Ishikawa (cell line): ENCODE data around the gene DNASE1L2.

ENCODE experiments used
- CEBPB ChIP-seq: IDR thresholded peaks from 2 replicates; pipeline ENCODE4 v1.6.1; 2012
- TAF1 ChIP-seq: IDR thresholded peaks from 2 replicates; pipeline ENCODE4 v1.6.1; 2012; ENCODE audit warnings: low read depth, mild to moderate bottlenecking
- TEAD4 ChIP-seq: IDR thresholded peaks from 2 replicates; pipeline ENCODE4 v1.6.1; 2012
- ZBTB7A ChIP-seq: IDR thresholded peaks from 2 replicates; pipeline ENCODE4 v1.6.1; 2012; ENCODE audit warnings: low read depth

DNA sequence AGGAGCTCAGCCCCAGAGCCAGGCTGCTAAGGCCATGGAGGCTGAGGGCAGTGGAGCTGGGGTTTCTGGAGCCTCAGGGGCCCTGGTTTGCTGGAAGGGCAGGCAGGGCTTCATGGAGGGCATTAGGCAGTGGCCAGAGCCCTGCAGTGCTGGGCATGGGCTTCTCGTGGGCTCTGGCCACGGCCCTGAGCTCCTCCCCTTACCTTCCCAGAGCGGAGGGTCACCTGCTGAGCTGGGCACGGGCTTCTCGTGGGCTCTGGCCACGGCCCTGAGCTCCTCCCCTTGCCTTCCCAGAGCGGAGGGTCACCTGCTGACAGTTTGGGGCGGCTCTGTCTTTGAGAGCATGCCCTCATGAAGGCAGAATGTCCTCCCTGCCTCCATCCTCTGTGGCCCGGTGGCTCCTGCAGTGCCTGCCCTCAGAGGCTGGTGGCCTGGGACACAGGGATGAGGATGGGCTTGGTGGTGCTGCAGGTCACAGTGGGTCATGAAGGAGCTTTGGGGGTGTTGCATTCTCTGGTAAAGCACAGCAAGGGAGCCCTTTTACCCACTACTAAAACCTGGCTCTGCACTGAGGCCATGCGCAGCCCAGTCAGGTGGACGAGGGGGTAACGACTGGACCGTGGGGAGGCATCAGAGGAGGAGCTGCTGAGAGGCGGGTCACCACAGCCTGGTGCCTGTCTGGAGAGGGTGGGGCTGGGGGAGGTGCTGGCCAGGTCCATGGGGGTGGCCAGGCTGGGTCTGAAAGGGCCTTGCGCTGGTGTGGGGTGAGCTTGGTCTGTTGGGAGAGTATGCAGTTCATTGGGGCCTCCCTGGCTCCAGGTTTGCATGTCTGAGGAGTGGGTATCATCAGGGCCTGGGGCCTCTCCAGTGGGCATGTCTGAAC, 34.6 kb downstream of the DNASE1L2 start:
- TF ChIP-seq CEBPB (no peak), ZBTB7A (no peak), TAF1 (no peak), TEAD4 (no peak)
